ENCODE measurements around the gene KMT2C.

The KMT2C gene

DNA sequence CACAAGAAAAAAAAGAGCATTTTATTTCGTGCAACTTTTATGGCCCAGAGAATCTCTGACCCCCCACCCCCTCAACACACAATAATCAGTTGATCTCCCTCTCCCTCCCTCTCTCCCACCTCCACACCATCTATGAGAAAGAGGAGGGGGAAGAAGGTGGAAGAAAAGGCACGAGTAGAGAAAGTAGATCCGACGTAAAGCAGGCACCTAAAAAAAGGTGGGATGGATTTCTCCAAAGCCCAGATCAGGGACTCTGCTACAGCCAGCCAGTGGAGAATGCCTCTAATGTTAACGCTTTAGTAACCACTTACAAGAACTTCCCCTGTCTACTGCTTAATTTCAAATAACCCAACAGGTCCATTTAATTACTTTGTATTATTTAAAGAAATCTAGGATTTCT lies 24.4 kb downstream of the KMT2C start (continued):
- TF ChIP-seq ZNF747 (tag by site-specific recombination; IDR thresholded peaks at IDR 0.05) (no peak), KLF10 (tag by site-specific recombination; IDR thresholded peaks at IDR 0.05) (peak; percentile 30; the same call in 1 of the 2 replicates), SP3 (tag by site-specific recombination; IDR thresholded peaks at IDR 0.05) (0 out of 2 replicates have a peak, but pooled peaks have one; percentile 43), ZNF555 (tag by site-specific recombination; conservative IDR thresholded peaks at IDR 0.05) (no peak), ZNF792 (tag by site-specific recombination; IDR thresholded peaks at IDR 0.05) (no peak), ZNF561 (tag by site-specific recombination; IDR thresholded peaks at IDR 0.05; ENCODE audit: borderline replicate concordance) (peak; percentile 22; the same call in 1 of the 2 replicates), ZNF521 (tag by site-specific recombination; IDR thresholded peaks at IDR 0.05) (no peak), KLF1 (tag by site-specific recombination; IDR thresholded peaks at IDR 0.05) (no peak), ZNF423 (tag by site-specific recombination; IDR thresholded peaks at IDR 0.05) (no peak), ZNF701 (tag by site-specific recombination; IDR thresholded peaks at IDR 0.05) (no peak), PRDM1 (tag by site-specific recombination; IDR thresholded peaks at IDR 0.05) (0 out of 2 replicates have a peak, but pooled peaks have one; percentile 14), KLF8 (tag by site-specific recombination; IDR thresholded peaks at IDR 0.05) (no peak), ZNF549 (tag by site-specific recombination; IDR thresholded peaks at IDR 0.05) (no peak), ZSCAN30 (tag by site-specific recombination; IDR thresholded peaks at IDR 0.05) (0 out of 2 replicates have a peak, but pooled peaks have one; percentile 25), ZNF311 (tag by site-specific recombination; IDR thresholded peaks at IDR 0.05; ENCODE audit: borderline replicate concordance) (no peak)
- TF ChIP-seq, protein P1, sequence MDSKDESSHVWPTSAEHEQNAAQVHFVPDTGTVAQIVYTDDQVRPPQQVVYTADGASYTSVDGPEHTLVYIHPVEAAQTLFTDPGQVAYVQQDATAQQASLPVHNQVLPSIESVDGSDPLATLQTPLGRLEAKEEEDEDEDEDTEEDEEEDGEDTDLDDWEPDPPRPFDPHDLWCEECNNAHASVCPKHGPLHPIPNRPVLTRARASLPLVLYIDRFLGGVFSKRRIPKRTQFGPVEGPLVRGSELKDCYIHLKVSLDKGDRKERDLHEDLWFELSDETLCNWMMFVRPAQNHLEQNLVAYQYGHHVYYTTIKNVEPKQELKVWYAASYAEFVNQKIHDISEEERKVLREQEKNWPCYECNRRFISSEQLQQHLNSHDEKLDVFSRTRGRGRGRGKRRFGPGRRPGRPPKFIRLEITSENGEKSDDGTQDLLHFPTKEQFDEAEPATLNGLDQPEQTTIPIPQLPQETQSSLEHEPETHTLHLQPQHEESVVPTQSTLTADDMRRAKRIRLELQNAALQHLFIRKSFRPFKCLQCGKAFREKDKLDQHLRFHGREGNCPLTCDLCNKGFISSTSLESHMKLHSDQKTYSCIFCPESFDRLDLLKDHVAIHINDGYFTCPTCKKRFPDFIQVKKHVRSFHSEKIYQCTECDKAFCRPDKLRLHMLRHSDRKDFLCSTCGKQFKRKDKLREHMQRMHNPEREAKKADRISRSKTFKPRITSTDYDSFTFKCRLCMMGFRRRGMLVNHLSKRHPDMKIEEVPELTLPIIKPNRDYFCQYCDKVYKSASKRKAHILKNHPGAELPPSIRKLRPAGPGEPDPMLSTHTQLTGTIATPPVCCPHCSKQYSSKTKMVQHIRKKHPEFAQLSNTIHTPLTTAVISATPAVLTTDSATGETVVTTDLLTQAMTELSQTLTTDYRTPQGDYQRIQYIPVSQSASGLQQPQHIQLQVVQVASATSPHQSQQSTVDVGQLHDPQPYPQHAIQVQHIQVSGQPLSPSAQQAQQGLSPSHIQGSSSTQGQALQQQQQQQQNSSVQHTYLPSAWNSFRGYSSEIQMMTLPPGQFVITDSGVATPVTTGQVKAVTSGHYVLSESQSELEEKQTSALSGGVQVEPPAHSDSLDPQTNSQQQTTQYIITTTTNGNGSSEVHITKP (tag by site-specific recombination; IDR thresholded peaks at IDR 0.05) = peak; percentile 87
- TF ChIP-seq, protein P2, sequence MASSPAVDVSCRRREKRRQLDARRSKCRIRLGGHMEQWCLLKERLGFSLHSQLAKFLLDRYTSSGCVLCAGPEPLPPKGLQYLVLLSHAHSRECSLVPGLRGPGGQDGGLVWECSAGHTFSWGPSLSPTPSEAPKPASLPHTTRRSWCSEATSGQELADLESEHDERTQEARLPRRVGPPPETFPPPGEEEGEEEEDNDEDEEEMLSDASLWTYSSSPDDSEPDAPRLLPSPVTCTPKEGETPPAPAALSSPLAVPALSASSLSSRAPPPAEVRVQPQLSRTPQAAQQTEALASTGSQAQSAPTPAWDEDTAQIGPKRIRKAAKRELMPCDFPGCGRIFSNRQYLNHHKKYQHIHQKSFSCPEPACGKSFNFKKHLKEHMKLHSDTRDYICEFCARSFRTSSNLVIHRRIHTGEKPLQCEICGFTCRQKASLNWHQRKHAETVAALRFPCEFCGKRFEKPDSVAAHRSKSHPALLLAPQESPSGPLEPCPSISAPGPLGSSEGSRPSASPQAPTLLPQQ (tag by site-specific recombination; IDR thresholded peaks at IDR 0.05) = peak; percentile 91
- TF ChIP-seq, protein P3, sequence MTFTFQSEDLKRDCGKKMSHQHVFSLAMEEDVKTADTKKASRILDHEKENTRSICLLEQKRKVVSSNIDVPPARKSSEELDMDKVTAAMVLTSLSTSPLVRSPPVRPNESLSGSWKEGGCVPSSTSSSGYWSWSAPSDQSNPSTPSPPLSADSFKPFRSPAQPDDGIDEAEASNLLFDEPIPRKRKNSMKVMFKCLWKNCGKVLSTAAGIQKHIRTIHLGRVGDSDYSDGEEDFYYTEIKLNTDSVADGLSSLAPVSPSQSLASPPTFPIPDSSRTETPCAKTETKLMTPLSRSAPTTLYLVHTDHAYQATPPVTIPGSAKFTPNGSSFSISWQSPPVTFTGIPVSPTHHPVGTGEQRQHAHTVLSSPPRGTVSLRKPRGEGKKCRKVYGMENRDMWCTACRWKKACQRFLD (tag by site-specific recombination; IDR thresholded peaks at IDR 0.05) = no peak

DNA sequence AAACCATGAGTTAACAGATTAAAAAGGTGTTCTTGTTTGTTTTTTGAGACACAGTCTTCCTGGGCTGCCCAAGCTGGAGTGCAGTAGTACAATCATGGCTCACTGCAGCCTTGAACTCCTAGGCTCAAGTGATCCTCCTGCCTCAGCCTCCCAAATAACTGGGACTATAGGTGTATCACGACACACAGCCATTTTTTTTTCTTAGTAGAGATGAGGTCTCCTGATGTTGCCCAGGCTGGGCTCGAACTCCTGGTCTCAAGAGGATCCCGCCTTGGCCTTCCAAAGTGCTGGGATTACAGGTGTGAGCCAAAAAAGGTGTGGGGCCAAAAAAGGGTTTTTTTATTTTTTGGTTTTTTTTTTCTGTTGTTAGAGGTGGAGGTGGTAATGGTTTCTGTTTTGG lies 29.3 kb downstream of the KMT2C start:
- no peak overlapping the region for H3K4me3 ChIP-seq (ENCODE audit: low read depth, low read length)
- H3K4me1 ChIP-seq (ENCODE audit: control insufficient read depth, insufficient read depth, low read length) = no peaks in the 10 kb centered on the region
- H3K27ac ChIP-seq (ENCODE audit: extremely low read depth, low read depth, low read length) = no peak overlapping the region
- no peaks in the 10 kb centered on the region for H3K36me3 ChIP-seq (ENCODE audit: control insufficient read depth in 2 of 2, insufficient read depth in 1 of 2, low read length in 2 of 2)
- ChIA-PET POLR2A (no interaction called here), CTCF (interaction anchor here (0.6 kb wide), 1 partner anchor 301 kb away, joined by 4 read pairs; no protein-coding TSS in a partner anchor)
- H3K9me3 ChIP-seq (ENCODE audit: control insufficient read depth, insufficient read depth, low read depth, low read length) = no peaks in the 10 kb centered on the region
- TF ChIP-seq HOXC10 (CRISPR knock-in tag; IDR thresholded peaks at IDR 0.05) (no peak), ZNF138 (tag by site-specific recombination; IDR thresholded peaks at IDR 0.05; ENCODE audit: borderline replicate concordance) (no peak), ZNF830 (tag by site-specific recombination; IDR thresholded peaks at IDR 0.05; ENCODE audit: low read depth) (no peak), ZNF324 (tag by site-specific recombination; IDR thresholded peaks at IDR 0.05) (no peak), MYNN (tag by site-specific recombination; IDR thresholded peaks at IDR 0.05; ENCODE audit: borderline replicate concordance) (no peak), ZNF529 (tag by site-specific recombination; IDR thresholded peaks at IDR 0.05; ENCODE audit: insufficient replicate concordance) (no peak), ZFP69B (tag by site-specific recombination; IDR thresholded peaks at IDR 0.05) (no peak), KLF1 (tag by site-specific recombination; IDR thresholded peaks at IDR 0.05) (no peak)
- TF ChIP-seq, protein P4, sequence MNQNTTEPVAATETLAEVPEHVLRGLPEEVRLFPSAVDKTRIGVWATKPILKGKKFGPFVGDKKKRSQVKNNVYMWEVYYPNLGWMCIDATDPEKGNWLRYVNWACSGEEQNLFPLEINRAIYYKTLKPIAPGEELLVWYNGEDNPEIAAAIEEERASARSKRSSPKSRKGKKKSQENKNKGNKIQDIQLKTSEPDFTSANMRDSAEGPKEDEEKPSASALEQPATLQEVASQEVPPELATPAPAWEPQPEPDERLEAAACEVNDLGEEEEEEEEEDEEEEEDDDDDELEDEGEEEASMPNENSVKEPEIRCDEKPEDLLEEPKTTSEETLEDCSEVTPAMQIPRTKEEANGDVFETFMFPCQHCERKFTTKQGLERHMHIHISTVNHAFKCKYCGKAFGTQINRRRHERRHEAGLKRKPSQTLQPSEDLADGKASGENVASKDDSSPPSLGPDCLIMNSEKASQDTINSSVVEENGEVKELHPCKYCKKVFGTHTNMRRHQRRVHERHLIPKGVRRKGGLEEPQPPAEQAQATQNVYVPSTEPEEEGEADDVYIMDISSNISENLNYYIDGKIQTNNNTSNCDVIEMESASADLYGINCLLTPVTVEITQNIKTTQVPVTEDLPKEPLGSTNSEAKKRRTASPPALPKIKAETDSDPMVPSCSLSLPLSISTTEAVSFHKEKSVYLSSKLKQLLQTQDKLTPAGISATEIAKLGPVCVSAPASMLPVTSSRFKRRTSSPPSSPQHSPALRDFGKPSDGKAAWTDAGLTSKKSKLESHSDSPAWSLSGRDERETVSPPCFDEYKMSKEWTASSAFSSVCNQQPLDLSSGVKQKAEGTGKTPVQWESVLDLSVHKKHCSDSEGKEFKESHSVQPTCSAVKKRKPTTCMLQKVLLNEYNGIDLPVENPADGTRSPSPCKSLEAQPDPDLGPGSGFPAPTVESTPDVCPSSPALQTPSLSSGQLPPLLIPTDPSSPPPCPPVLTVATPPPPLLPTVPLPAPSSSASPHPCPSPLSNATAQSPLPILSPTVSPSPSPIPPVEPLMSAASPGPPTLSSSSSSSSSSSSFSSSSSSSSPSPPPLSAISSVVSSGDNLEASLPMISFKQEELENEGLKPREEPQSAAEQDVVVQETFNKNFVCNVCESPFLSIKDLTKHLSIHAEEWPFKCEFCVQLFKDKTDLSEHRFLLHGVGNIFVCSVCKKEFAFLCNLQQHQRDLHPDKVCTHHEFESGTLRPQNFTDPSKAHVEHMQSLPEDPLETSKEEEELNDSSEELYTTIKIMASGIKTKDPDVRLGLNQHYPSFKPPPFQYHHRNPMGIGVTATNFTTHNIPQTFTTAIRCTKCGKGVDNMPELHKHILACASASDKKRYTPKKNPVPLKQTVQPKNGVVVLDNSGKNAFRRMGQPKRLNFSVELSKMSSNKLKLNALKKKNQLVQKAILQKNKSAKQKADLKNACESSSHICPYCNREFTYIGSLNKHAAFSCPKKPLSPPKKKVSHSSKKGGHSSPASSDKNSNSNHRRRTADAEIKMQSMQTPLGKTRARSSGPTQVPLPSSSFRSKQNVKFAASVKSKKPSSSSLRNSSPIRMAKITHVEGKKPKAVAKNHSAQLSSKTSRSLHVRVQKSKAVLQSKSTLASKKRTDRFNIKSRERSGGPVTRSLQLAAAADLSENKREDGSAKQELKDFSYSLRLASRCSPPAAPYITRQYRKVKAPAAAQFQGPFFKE (tag by site-specific recombination; IDR thresholded peaks at IDR 0.05; ENCODE audit: borderline replicate concordance) = no peak
